Uterus (tissue), 4 donors: Measurements from ENCODE around the gene NR2F1. TPM values are rescaled to one million over a fixed set of nuclear protein-coding genes. Genes with fewer than 3 reads are reported as not detected.

Source experiments
- DNase-seq, 2 donors: peaks; one replicate each; pipeline ENCODE4 v3.0.0-alpha.2; 2019 to 2020
- H3K27ac ChIP-seq, 2 donors: fragments of 200-600 bp; sonication (generic); 1 replicate in 1 of 2; 2 replicates in 1 of 2; pipeline ENCODE4 v1.5.1; 2016 to 2018
- H3K27me3 ChIP-seq, 2 donors: fragments of 200-600 bp; sonication (generic); one replicate each; pipeline ENCODE4 v1.5.1; 2018 to 2019; ENCODE audit warnings: control low read depth in 1 of 2
- H3K36me3 ChIP-seq, 2 donors: fragments of 200-600 bp; sonication (generic); one replicate each; pipeline ENCODE4 v1.5.1; 2019; ENCODE audit warnings: control low read depth in 1 of 2
- H3K4me1 ChIP-seq, 2 donors: fragments of 200-600 bp; sonication (generic); one replicate each; pipeline ENCODE4 v1.5.1; 2018 to 2019; ENCODE audit warnings: control low read depth in 1 of 2
- H3K4me3 ChIP-seq, 2 donors: fragments of 200-600 bp; sonication (generic); 1 replicate in 1 of 2; 2 replicates in 1 of 2; pipeline ENCODE4 v1.5.1; 2018 to 2019; ENCODE audit warnings: mild to moderate bottlenecking in 1 of 2
- H3K9me3 ChIP-seq, 2 donors: fragments of 200-600 bp; sonication (generic); one replicate each; pipeline ENCODE4 v1.5.1; 2019; ENCODE audit warnings: control low read depth in 1 of 2
- CTCF ChIP-seq, 4 experiments: fragments of 200-600 bp in 2 of 4; fragments of 450-650 bp in 2 of 4; sonication (generic) in 2 of 4; IDR thresholded peaks; one replicate each; pipeline ENCODE4 v1.5.1; 2016 to 2019; ENCODE audit warnings: antibody characterized with exemption in 4 of 4, mild to moderate bottlenecking in 2 of 4, moderate library complexity in 1 of 4
- POLR2A ChIP-seq, 2 donors: fragments of 450-650 bp; IDR thresholded peaks; one replicate each; pipeline ENCODE4 v1.6.1; 2016; ENCODE audit warnings: antibody characterized with exemption in 2 of 2, mild to moderate bottlenecking in 1 of 2, moderate library complexity in 1 of 2
- intact Hi-C: fragments of 100-400 bp; cut with DNase I; formaldehyde crosslinking; loops from one replicate; pipeline ENCODE4 v1.15.1; 2023; ENCODE audit warnings: low total_unique reads
- total RNA-seq, 4 donors: library from RNA; depleted of rRNA in 3 of 4; stranded (reverse); fragments of >200 nt in 3 of 4; gene quantifications; one replicate each; pipeline versions ENCODE4 v1.1.0 to v1.2.4, GENCODE V29; 2014 to 2023
- donor health status: DM: yes; HTN: yes; CAD: no.

Gene NR2F1
- total RNA-seq, 4 donors from 2014 or later, result 26.8 to 55.0 (median 40.6) TPM

GRCh38 chr5:93626801-93627200 lies 43.8 kb downstream of the NR2F1 start:
- Histone ChIP-seq H3K4me3 (no peak overlapping the region), H3K27ac (no peak overlapping the region), H3K4me1 (no peaks in the 10 kb centered on the region), H3K9me3 (no peaks in the 10 kb centered on the region), H3K36me3 (no peaks in the 10 kb centered on the region), H3K27me3 (no peaks in the 10 kb centered on the region)
- intact Hi-C loops, result no loop called here
- DNase-seq, result no peak
- TF ChIP-seq CTCF (IDR thresholded peaks at IDR 0.05) (no peak), POLR2A (IDR thresholded peaks at IDR 0.05) (no peak)

- Histone ChIP-seq H3K27ac (no peak overlapping the region), H3K36me3 (no peaks in the 10 kb centered on the region), H3K4me1 (no peaks in the 10 kb centered on the region), H3K9me3 (no peaks in the 10 kb centered on the region), H3K4me3 (no peak overlapping the region), H3K27me3 (no peaks in the 10 kb centered on the region)
- no peak for DNase-seq
- intact Hi-C loops, result no loop called here
- TF ChIP-seq POLR2A (IDR thresholded peaks at IDR 0.05) (no peak), CTCF (IDR thresholded peaks at IDR 0.05) (no peak)
Observed at GRCh38 chr5:93632327-93632726, 49.3 kb downstream of the NR2F1 start.

GRCh38 chr5:93635991-93636390 lies 53.0 kb downstream of the NR2F1 start:
- Histone ChIP-seq H3K4me1 (no peaks in the 10 kb centered on the region), H3K27ac (no peak overlapping the region), H3K9me3 (no peaks in the 10 kb centered on the region), H3K27me3 (no peaks in the 10 kb centered on the region), H3K4me3 (no peak overlapping the region), H3K36me3 (no peaks in the 10 kb centered on the region)
- intact Hi-C loops, result no loop called here
- TF ChIP-seq POLR2A (IDR thresholded peaks at IDR 0.05) (no peak), CTCF (IDR thresholded peaks at IDR 0.05) (no peak)
- DNase-seq, result no peak

GRCh38 chr5:93636837-93637236 lies 53.8 kb downstream of the NR2F1 start:
- DNase-seq, result no peak
- no peaks in the 10 kb centered on the region for H3K9me3 ChIP-seq
- H3K27ac ChIP-seq, result no peak overlapping the region
- no peak for TF ChIP-seq POLR2A (IDR thresholded peaks at IDR 0.05)
- H3K4me1 ChIP-seq, result no peaks in the 10 kb centered on the region
- intact Hi-C loops, result no loop called here
- H3K27me3 ChIP-seq, result no peaks in the 10 kb centered on the region
- H3K36me3 ChIP-seq, result no peaks in the 10 kb centered on the region
- no peak overlapping the region for H3K4me3 ChIP-seq

- Histone ChIP-seq H3K9me3 (no peaks in the 10 kb centered on the region), H3K4me3 (no peak overlapping the region), H3K27ac (no peak overlapping the region), H3K4me1 (no peaks in the 10 kb centered on the region), H3K27me3 (no peaks in the 10 kb centered on the region), H3K36me3 (no peaks in the 10 kb centered on the region)
- TF ChIP-seq CTCF (IDR thresholded peaks at IDR 0.05) (no peak), POLR2A (IDR thresholded peaks at IDR 0.05) (no peak)
- DNase-seq, result no peak
- intact Hi-C loops, result no loop called here
Observed at GRCh38 chr5:93637697-93638096, 54.7 kb downstream of the NR2F1 start.

- H3K27me3 ChIP-seq, result no peaks in the 10 kb centered on the region
- no peak for TF ChIP-seq POLR2A (IDR thresholded peaks at IDR 0.05)
- no peak for TF ChIP-seq CTCF (IDR thresholded peaks at IDR 0.05)
- no peak for DNase-seq
- no peaks in the 10 kb centered on the region for H3K9me3 ChIP-seq
- no peak overlapping the region for H3K4me3 ChIP-seq
- intact Hi-C loops, result no loop called here
- no peaks in the 10 kb centered on the region for H3K36me3 ChIP-seq
- no peaks in the 10 kb centered on the region for H3K4me1 ChIP-seq
- H3K27ac ChIP-seq, result no peak overlapping the region
Observed at GRCh38 chr5:93642526-93642925, 59.5 kb downstream of the NR2F1 start.
